GM19025 (cell line): Measurements from ENCODE around the gene SCAMP3.

Experiments
- ATAC-seq: cut with Tn5 transposase; IDR thresholded peaks from one replicate; pipeline ENCODE4 v1.9.1; 2021; ENCODE audit warnings: mild to moderate bottlenecking, low read depth, moderate library complexity; ENCODE audit not compliant: unreplicated experiment

Gene SCAMP3

DNA sequence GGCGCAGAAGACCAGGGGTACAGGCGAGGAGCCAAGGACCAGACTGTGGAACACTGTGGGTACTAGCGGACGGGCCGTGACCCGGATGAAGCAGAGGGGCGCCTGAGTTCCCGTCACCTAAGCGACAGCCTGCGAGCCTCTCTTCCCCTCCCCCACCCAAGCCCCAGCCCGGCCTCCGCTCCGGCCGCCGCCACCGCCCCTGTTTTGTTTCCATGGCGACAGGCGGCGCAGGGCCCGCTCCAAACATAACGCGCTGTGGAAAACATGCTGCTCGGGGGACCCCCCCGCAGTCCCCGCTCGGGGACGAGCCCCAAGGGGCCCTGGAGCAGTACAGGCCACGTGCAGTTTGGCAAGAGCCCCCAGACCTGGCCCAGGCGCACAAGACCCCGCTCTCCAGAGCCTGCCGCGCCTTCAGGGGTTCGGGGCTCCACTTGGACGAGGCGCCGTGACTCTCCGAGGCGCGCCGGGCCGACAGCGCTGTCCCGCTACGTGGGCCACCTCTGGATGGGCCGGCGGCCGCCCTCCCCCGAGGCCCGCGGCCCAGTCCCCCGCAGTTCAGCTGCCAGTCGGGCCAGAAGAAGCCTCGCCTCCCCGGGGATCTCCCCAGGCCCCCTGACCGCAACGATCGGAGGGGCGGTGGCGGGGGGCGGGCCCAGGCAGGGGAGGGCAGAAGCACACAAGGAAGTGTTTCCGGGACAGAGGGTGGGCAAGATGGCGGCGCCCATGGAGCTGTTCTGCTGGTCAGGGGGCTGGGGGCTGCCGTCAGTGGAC, 53.4 kb downstream of the SCAMP3 start, which contains the start of gene MTX1:
TSS of gene MTX1 (plus strand) at position 155 of the 771 bp plus-strand sequence. CDS start at position 265, 110 bp downstream.
- peak; percentile 72 for ATAC-seq

DNA sequence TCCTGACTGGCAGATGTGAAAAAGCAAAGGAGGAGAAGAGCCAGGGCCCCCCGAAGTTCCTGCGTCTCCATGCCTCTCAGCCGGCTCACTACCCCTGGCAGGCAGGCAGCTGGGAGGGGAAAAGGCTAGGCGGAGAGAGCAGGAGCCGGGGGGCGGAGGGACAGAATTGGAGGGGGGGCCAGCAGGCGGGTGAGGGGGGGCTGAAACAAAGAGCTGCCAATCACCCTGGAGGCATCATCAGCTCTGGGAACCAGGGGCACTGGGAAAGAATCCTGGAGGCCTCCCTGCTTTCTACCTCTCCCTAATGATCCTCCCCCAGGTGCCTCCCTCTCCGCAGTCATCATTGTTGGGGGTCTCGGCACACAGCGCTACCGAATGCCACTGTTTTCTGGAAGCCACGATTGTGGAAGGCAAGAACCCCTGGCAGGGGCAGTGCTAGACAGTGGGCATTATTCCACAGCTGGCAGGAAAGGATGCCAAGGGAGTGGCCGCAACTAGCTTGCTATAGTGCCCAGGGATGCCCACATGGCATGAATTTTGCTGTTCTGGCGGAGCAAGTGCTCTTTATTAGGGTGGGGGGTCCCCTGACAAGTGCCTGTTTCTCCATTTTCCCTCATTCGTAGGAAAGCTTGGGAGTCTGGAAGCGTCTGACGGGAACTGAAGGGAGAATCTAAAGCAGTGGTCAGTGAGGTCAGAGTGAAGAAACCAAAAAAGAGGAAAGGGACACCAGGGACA, 54.2 kb downstream of the SCAMP3 start, which contains the start of gene THBS3:
TSS of gene THBS3 (minus strand) at position 92 of the 735 bp plus-strand sequence. CDS start at position 71, 21 bp downstream.
- no peak for ATAC-seq

DNA sequence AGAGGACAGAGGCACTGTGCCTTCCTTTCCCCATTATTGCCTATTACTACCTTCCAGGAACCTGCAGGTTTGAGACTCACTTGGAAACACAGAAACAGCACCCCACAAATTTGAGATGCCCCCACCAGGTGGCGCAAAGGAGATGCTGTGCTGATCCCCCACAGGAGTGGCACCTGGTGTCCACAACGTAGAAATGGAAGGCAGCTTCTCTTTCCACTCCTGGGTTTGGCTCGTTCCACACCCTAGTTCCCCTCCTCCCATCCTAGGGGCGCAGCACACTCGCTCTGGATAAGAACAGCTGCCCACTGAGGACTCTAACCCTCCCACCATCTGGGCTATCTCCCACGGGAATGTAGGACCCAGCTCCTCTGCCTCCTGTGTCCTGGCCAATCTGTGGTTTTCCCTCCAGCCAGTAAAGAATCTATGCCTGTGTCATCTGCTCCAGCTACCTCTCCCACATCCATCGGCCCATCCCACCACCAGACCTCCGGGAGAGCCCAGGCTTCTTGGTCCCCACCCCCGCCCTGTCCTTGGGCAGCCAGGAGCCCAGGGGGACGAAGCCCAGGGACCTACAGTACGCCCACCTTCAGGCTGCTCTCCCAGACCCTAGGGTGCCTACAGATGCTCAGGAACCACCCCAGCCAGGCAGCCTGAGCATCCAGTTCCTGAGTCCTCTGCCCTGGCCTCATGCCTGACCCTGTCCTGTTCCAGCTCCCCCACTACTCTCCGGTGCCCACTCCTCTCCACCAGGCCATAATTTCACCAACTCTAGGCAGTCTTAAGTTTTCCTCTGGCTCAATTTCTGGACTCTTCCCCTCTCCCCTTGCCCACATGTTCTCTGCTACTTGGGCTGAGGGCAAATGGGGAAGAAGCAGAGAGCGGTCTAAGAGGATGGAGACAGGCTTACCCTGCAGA, 55.0 kb downstream of the SCAMP3 start:
- ATAC-seq, result no peak
